Choroid plexus epithelial cell (primary cell): ENCODE data around the gene STIL.
"Not testable (repeated sequence)": the region's sequence is repeated elsewhere in the genome, so short reads cannot be mapped to it uniquely, and the experiment has no call there.

Experiments
- DNase-seq: peaks from one replicate; pipeline ENCODE4 v3.0.0-alpha.2; 2010; ENCODE audit warnings: low read depth
- H3K4me3 ChIP-seq: 2 replicates; pipeline ENCODE4 v1.5.1; 2011; ENCODE audit warnings: low read depth, mild to moderate bottlenecking, control low read depth, low read length, moderate library complexity
- TF ChIP-seq, protein P1 (sequence below): conservative IDR thresholded peaks from 2 replicates; pipeline ENCODE4 v1.5.1; 2011; ENCODE audit warnings: low read depth, mild to moderate bottlenecking, control low read depth, inconsistent platforms, low read length, moderate library complexity

The STIL gene

DNA sequence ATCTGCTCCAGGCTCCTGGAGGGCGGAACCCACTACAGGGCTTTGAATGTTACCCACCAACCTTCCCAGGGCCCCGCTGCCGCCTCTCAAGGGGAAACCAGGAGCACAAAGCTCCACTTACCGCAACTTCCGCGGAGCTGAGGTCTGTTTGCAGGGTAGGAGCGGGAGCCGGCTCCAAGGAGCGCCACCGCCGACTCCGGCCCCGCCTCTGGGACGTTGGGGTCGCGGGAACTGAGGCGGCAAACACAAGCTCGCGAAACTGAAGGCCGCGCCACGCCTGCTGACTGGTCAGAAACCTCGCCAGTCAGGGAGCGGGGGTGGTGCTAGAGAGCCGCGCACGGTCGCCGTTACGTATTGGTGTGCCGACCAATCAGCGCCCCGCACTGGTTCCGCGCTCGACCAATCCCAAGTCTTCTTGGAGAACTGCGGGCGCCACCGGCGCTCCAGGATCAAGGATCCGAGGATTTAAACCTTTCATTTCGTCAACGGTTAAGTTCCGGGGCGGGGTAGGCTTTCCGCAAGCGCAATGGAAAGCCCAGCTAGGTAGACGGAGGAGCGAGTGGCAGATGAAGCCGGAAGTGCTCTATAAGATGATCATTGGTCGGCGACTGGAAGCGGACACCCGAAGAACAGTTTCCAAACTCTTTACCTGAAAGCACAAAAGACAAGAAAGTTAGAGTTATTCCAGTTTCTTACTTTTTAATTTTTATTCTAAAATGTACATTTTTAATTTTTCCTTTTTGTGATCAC, at the start of gene STIL:
Gene STIL (minus strand): TSS at position 233 of the 750 bp plus-strand sequence. CDS start 3,828 bp downstream, outside the sequence.
- TF ChIP-seq, protein P1, sequence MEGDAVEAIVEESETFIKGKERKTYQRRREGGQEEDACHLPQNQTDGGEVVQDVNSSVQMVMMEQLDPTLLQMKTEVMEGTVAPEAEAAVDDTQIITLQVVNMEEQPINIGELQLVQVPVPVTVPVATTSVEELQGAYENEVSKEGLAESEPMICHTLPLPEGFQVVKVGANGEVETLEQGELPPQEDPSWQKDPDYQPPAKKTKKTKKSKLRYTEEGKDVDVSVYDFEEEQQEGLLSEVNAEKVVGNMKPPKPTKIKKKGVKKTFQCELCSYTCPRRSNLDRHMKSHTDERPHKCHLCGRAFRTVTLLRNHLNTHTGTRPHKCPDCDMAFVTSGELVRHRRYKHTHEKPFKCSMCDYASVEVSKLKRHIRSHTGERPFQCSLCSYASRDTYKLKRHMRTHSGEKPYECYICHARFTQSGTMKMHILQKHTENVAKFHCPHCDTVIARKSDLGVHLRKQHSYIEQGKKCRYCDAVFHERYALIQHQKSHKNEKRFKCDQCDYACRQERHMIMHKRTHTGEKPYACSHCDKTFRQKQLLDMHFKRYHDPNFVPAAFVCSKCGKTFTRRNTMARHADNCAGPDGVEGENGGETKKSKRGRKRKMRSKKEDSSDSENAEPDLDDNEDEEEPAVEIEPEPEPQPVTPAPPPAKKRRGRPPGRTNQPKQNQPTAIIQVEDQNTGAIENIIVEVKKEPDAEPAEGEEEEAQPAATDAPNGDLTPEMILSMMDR, result no peak
- H3K4me3 ChIP-seq, result peak within 1 kb of the TSS; percentile 74
- DNase-seq, result peak; percentile 100

DNA sequence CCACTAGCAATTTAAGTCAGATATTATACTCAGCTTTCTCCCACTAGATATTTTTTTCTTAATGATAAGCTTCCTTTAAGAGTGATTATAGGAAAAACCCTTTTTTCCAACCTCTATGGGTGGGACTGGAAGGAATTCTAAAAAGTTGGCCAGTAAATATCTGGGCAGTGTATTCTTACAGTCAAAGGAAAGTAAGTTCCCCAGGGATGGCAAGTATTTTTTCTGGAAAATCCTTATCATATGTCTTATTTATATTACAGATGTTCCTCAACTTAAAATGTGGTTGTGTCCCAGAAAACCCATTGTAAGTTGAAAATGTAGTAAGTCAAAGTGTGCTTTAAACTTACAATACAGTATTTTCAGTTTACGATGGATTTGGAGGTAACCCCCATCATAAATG, 48.9 kb upstream of the STIL start:
- H3K4me3 ChIP-seq, result no peak overlapping the region
- TF ChIP-seq, protein P1, result no peak
- DNase-seq, result no peak

DNA sequence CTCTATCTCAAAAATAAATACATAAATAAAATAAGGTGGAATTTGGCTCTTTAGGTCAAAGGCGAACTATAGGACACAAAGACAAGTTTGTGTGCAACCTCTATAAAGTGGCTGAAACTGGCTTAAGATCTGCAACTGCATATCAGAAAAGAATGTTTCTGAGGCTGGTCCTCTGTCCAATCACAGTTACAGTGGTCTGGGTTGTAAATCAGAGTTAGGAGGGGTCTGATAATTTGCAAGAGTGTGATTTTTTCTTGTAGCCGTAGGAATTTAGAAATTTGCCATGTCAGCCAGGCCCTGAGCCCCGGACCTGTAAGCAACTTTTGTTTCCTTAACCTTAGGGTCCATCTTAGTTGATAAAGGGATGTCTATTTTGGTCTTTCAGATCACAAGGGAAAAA, 47.4 kb upstream of the STIL start:
- TF ChIP-seq, protein P1, result no peak
- DNase-seq, result no peak
- no peak overlapping the region for H3K4me3 ChIP-seq

DNA sequence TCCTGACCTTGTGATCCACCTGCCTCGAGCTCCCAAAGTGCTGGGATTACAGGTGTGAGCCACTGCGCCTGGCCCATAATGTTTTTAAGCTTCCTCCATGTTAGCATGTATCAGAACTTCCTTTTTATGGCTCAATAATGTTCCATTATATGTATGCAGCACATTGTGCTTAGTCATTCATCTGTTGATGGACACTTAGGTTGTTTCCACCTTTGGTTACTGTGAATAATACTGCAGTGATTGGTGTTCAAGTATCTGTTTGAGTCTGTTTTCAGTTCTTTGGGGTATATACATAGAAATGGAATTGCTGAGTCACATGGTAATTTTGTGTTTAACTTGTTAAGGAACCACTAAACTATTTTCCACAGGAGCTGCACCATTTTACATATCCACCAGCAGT, 37.4 kb upstream of the STIL start:
- TF ChIP-seq, protein P1, result no peak
- DNase-seq, result peak; percentile 27
- H3K4me3 ChIP-seq, result no peak overlapping the region

DNA sequence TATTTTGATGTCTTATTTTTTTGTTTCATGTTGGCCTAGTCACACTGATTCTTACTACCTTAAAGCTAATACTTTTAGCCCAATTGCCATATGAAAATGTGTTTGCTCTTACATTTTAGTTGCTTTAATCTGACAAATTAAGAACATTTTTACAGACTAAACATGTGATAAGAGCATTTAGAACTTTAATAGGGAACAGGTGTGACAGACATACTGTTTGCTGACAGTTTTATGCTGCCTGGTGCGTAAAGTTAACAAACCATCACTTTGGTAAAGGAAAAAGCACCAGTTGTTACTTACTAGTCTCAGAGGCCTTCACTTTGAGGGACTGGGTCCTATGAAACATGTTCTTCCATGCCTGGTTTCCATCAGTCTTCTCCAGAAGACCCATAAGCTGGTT, 34.3 kb upstream of the STIL start:
- TF ChIP-seq, protein P1, result no peak
- no peak for DNase-seq
- no peak overlapping the region for H3K4me3 ChIP-seq

DNA sequence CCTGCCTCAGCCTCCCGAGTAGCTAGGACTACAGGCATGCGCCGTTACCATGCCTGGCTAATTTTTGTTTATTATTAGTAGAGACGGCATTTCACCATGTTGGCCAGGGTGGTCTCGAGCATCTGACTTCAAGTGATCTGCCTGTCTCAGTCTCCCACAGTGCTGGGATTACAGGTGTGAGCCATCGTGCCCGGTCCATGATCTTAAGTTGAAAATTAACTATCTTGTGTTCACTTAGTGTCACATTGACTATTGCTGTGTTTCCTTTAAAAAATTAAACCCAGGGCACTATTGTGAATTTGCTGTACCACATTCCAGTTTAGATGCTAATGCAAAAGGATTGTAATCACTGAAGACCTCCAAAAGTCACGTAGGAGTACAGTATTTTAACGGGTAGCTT, 33.8 kb upstream of the STIL start:
- TF ChIP-seq, protein P1, result no peak
- no peak overlapping the region for H3K4me3 ChIP-seq
- DNase-seq, result no peak

DNA sequence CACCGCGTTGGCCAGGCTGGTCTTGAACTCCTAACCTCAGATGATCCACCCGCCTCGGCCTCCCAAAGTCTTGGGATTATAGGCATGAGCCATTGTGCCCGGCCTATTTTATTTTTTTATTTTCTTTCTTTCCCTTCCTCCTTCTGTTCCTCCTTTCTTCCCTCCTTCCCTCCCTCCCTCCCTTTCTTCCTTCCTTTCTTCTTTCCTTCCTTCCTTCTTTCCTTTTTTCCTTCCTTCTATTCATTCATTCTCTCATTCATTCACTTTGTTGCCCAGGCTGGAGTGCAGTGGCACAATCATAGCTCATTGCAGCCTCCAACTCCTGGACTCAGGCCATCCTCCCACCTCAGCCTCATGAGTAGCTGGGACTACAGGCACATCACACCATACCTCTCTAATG, 33.0 kb upstream of the STIL start:
- not testable (repeated sequence) for H3K4me3 ChIP-seq, DNase-seq
